PC-3 (cell line): ENCODE results near the gene THSD1.

Source experiments
- EZH2 ChIP-seq: fragments of 300-600 bp; sonication (generic); IDR thresholded peaks from one replicate; pipeline ENCODE4 v1.6.1; 2017; ENCODE audit warnings: antibody characterized with exemption, mild to moderate bottlenecking, low read length; ENCODE audit not compliant: unreplicated experiment
- TF ChIP-seq, protein P1 (sequence below): fragments of 300-600 bp; sonication (generic); conservative IDR thresholded peaks from 2 replicates; pipeline ENCODE4 v1.5.1; 2017; ENCODE audit warnings: antibody characterized with exemption, low read depth, mild to moderate bottlenecking, low read length

DNA sequence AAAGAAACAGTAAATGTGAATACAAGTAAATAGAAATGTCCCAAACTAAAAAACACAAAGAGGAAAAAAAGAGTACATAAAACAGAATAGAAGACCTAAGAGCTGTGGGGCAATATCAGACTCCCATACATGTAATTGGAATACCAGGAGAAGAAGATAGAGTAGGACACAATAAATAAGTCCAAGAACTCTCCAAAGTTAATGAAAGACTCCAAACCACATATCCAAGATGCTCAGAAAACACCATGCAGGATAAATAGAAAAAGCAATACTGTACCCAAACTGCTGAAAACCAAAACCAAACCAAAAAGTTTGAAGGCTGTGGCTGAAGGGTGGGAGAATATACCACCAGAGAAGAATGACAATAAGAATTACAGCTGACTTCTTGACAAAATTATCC lies 18.3 kb downstream of the THSD1 start:
- TF ChIP-seq, protein P1, sequence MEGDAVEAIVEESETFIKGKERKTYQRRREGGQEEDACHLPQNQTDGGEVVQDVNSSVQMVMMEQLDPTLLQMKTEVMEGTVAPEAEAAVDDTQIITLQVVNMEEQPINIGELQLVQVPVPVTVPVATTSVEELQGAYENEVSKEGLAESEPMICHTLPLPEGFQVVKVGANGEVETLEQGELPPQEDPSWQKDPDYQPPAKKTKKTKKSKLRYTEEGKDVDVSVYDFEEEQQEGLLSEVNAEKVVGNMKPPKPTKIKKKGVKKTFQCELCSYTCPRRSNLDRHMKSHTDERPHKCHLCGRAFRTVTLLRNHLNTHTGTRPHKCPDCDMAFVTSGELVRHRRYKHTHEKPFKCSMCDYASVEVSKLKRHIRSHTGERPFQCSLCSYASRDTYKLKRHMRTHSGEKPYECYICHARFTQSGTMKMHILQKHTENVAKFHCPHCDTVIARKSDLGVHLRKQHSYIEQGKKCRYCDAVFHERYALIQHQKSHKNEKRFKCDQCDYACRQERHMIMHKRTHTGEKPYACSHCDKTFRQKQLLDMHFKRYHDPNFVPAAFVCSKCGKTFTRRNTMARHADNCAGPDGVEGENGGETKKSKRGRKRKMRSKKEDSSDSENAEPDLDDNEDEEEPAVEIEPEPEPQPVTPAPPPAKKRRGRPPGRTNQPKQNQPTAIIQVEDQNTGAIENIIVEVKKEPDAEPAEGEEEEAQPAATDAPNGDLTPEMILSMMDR, result no peak
- TF ChIP-seq EZH2, result no peak
